Parathyroid adenoma (tissue), 2 donors: Measurements from ENCODE around the gene TRPC6.

Source experiments
- H2AFZ ChIP-seq: fragments of 300-600 bp; sonication (generic); one replicate; pipeline ENCODE4 v1.7.0; 2017; ENCODE audit warnings: antibody characterized with exemption, mild to moderate bottlenecking
- H3K27ac ChIP-seq: fragments of 300-600 bp; sonication (generic); one replicate; pipeline ENCODE4 v1.7.0; 2017
- H3K27me3 ChIP-seq: fragments of 300-600 bp; sonication (generic); one replicate; pipeline ENCODE4 v1.7.0; 2017; ENCODE audit warnings: low read length; ENCODE audit not compliant: control insufficient read depth, insufficient read depth
- H3K36me3 ChIP-seq: fragments of 300-600 bp; sonication (generic); one replicate; pipeline ENCODE4 v1.7.0; 2017; ENCODE audit warnings: low read length; ENCODE audit not compliant: control insufficient read depth, insufficient read depth
- H3K4me1 ChIP-seq: fragments of 300-600 bp; sonication (generic); one replicate; pipeline ENCODE4 v1.7.0; 2017; ENCODE audit warnings: control low read depth
- H3K4me2 ChIP-seq: fragments of 300-600 bp; sonication (generic); one replicate; pipeline ENCODE4 v1.7.0; 2017; ENCODE audit warnings: low read length
- H3K4me3 ChIP-seq: fragments of 300-600 bp; sonication (generic); one replicate; pipeline ENCODE4 v1.7.0; 2017; ENCODE audit warnings: low read depth, low read length
- H3K79me2 ChIP-seq: fragments of 300-600 bp; sonication (generic); one replicate; pipeline ENCODE4 v1.7.0; 2017; ENCODE audit warnings: control low read depth
- H3K9ac ChIP-seq: fragments of 300-600 bp; sonication (generic); one replicate; pipeline ENCODE4 v1.7.0; 2017; ENCODE audit warnings: mild to moderate bottlenecking
- H3K9me3 ChIP-seq: fragments of 300-600 bp; sonication (generic); one replicate; pipeline ENCODE4 v1.7.0; 2017; ENCODE audit warnings: low read length; ENCODE audit not compliant: control insufficient read depth
- TF ChIP-seq, protein P1 (sequence below): fragments of 300-600 bp; sonication (generic); IDR thresholded peaks from one replicate; pipeline ENCODE4 v1.7.0; 2017; ENCODE audit warnings: antibody characterized with exemption, mild to moderate bottlenecking
- donor health status: primary hyperparathyroidism.

Gene TRPC6

DNA sequence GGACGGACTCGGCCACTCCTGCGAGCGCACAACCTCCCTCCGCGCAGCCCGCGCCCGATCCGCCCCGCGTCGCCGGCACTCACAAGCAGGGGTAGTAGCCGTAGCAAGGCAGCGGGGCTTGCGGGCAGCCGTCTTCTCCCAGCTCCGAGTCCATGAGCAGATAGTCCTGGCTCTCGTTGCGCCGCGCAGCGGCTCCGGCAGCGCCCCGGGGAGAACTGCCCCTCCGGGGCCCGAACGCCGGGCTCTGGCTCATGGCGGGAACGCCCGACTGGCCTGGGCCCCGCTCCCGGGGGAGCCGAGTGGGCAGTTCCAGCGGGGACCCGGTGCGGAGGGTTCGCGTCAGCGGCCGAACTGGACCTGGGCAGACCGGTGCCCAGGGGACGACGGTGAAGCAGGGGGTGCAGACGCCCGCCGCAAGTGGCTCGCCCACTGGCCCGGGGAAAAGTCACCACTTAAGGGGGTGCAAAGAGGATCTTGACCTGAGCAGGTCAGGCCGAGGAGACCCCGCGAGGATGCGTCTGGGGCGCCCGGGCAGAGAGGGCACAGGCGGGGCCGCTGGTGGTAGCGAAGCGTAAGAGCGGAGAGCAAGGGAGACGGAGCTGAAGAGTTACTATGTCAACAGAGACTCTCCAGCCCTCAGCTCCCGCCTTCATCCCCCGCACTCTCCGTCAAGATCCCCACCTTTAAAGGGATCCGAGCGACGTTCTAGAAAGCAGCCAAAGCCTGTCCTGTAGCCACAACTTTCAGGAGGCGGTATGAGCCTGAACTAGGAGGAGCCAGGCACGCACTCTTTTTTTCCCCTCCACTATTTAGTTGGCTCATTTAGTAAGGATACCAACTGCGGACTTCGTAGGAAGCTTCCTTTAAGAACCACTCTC, at the start of gene TRPC6:
TSS of gene TRPC6 (minus strand) at position 757 of the 878 bp plus-strand sequence. CDS start at position 253, 504 bp downstream.
- H3K36me3 ChIP-seq = no peaks in the 10 kb centered on the region
- H3K79me2 ChIP-seq = no peaks in the 10 kb centered on the region
- TF ChIP-seq, protein P1, sequence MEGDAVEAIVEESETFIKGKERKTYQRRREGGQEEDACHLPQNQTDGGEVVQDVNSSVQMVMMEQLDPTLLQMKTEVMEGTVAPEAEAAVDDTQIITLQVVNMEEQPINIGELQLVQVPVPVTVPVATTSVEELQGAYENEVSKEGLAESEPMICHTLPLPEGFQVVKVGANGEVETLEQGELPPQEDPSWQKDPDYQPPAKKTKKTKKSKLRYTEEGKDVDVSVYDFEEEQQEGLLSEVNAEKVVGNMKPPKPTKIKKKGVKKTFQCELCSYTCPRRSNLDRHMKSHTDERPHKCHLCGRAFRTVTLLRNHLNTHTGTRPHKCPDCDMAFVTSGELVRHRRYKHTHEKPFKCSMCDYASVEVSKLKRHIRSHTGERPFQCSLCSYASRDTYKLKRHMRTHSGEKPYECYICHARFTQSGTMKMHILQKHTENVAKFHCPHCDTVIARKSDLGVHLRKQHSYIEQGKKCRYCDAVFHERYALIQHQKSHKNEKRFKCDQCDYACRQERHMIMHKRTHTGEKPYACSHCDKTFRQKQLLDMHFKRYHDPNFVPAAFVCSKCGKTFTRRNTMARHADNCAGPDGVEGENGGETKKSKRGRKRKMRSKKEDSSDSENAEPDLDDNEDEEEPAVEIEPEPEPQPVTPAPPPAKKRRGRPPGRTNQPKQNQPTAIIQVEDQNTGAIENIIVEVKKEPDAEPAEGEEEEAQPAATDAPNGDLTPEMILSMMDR = no peak
- H3K4me3 ChIP-seq = peak within 1 kb of the TSS; percentile 39
- H3K9ac ChIP-seq = no peak within 1 kb of the TSS
- peak within 1 kb of the TSS; percentile 11 for H3K27ac ChIP-seq
- H3K4me1 ChIP-seq = no peaks in the 10 kb centered on the region
- H3K9me3 ChIP-seq = no peaks in the 10 kb centered on the region
- H2AFZ ChIP-seq = no peak within 1 kb of the TSS
- H3K4me2 ChIP-seq = peak within 1 kb of the TSS; percentile 33
- H3K27me3 ChIP-seq = no peaks in the 10 kb centered on the region

DNA sequence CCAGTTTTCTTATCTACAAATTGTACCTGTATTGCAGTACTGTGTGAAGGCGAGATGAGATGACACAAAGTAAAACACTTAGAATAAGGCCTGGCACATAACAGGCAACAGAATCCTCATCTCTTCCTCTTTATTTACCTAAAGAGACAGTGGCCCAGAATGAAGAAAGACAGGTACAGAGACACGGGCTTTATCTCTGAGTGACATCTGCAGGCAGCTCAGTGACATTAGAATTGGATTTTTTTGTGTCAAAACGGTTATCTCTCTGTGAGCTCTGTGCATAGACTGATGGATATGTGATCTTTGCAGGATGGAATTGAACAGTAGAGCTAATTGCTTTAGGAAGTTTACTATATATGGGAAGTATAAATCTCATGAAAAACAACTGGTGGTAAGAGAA, 36.2 kb upstream of the TRPC6 start:
- no peak overlapping the region for H3K4me2 ChIP-seq
- H3K27me3 ChIP-seq = no peaks in the 10 kb centered on the region
- TF ChIP-seq, protein P1 = no peak
- no peaks in the 10 kb centered on the region for H3K9me3 ChIP-seq
- H3K79me2 ChIP-seq = no peaks in the 10 kb centered on the region
- no peaks in the 10 kb centered on the region for H3K4me1 ChIP-seq
- no peak overlapping the region for H3K9ac ChIP-seq
- H3K36me3 ChIP-seq = no peaks in the 10 kb centered on the region
- H3K27ac ChIP-seq = no peak overlapping the region
- no peak overlapping the region for H3K4me3 ChIP-seq
- no peak overlapping the region for H2AFZ ChIP-seq

DNA sequence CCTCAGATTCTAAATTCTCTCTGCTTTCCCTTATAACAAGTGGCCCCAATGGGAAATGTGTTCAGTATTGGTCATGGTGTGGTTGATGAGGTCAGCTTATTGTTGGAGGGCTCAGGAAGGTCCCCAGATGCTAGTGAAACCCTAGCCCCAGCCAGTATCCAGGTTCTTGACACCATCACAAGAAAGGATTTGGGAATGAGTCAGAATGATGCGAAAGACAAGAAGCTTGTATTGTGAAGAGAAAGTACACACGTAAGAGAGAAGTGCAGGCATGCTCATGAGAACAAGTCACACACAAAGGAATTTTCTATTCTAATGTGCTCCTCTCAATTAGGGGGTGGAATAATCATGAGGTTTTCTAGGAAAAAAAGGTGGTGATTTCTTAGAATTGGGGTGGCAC, 34.9 kb upstream of the TRPC6 start:
- Histone ChIP-seq H3K36me3 (no peaks in the 10 kb centered on the region), H3K4me3 (no peak overlapping the region), H3K27ac (no peak overlapping the region), H2AFZ (no peak overlapping the region), H3K4me1 (no peaks in the 10 kb centered on the region), H3K27me3 (no peaks in the 10 kb centered on the region), H3K4me2 (no peak overlapping the region), H3K79me2 (no peaks in the 10 kb centered on the region), H3K9me3 (no peaks in the 10 kb centered on the region), H3K9ac (no peak overlapping the region)
- TF ChIP-seq, protein P1 = no peak

DNA sequence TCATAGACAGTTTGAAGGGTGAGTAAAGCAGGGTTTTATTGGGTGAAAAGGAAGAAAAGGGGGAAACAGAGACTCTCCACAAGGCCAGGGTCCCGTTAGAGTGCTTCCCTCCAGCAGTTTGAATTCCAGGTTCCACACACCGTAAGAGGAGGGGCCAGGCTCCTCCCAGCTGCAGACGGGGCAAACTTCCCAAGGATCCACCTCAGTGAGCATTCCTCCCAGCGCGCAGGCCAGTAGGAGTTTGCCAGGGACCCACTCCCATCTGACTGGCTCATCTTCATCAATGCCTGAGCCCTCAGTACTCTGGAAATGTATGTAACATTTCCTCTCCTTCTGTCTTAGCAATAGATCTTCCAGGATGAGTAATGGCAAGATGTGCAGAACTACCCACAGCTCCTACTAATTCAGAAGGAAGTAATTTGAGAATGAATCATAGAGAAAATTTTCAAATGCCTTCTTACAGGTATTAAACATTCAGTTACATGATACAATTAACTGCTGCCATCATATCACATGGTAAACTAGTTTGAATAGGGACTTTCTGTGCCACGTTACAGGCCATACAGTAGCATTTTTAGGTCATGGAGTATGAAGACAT, 34.0 kb upstream of the TRPC6 start:
- Histone ChIP-seq H3K4me1 (no peaks in the 10 kb centered on the region), H3K36me3 (no peaks in the 10 kb centered on the region), H3K27me3 (no peaks in the 10 kb centered on the region), H3K79me2 (no peaks in the 10 kb centered on the region), H3K27ac (no peak overlapping the region), H3K9me3 (no peaks in the 10 kb centered on the region), H3K4me3 (no peak overlapping the region), H2AFZ (no peak overlapping the region), H3K4me2 (no peak overlapping the region), H3K9ac (no peak overlapping the region)
- TF ChIP-seq, protein P1 = no peak
